HEK293 (cell line): ENCODE measurements around the gene RCL1.

Experiments
- EGR2 ChIP-seq: fragments of 450-650 bp; formaldehyde crosslinking; IDR thresholded peaks from 2 replicates; pipeline ENCODE4 v1.5.1; 2016; ENCODE audit warnings: low read depth, missing biosample characterization, missing genetic modification characterization
- FEZF1 ChIP-seq: fragments of 450-650 bp; formaldehyde crosslinking; IDR thresholded peaks from 2 replicates; pipeline ENCODE4 v1.5.1; 2016; ENCODE audit warnings: missing biosample characterization, missing genetic modification characterization
- HIC1 ChIP-seq: fragments of 450-650 bp; formaldehyde crosslinking; IDR thresholded peaks from 2 replicates; pipeline ENCODE4 v1.5.1; 2016; ENCODE audit warnings: missing biosample characterization, missing genetic modification characterization
- PRDM1 ChIP-seq: fragments of 450-650 bp; formaldehyde crosslinking; IDR thresholded peaks from 2 replicates; pipeline ENCODE4; 2016; ENCODE audit warnings: missing biosample characterization, missing genetic modification characterization
- RBAK ChIP-seq: fragments of 450-650 bp; formaldehyde crosslinking; IDR thresholded peaks from 2 replicates; pipeline ENCODE4 v1.5.1; 2016; ENCODE audit warnings: missing biosample characterization, missing genetic modification characterization
- REST ChIP-seq: fragments of 450-650 bp; formaldehyde crosslinking; IDR thresholded peaks from 2 replicates; pipeline ENCODE4 v1.5.1; 2016; ENCODE audit warnings: missing biosample characterization, missing genetic modification characterization
- ZBTB10 ChIP-seq: fragments of 450-650 bp; formaldehyde crosslinking; IDR thresholded peaks from 2 replicates; pipeline ENCODE4 v1.5.1; 2016; ENCODE audit warnings: missing biosample characterization, missing genetic modification characterization
- ZBTB20 ChIP-seq: fragments of 450-650 bp; formaldehyde crosslinking; IDR thresholded peaks from 2 replicates; pipeline ENCODE4 v1.5.1; 2016; ENCODE audit warnings: missing biosample characterization, missing genetic modification characterization
- ZFHX2 ChIP-seq: fragments of 450-650 bp; formaldehyde crosslinking; conservative IDR thresholded peaks from 2 replicates; pipeline ENCODE4 v1.5.1; 2016; ENCODE audit warnings: missing biosample characterization, missing genetic modification characterization
- ZFP3 ChIP-seq: fragments of 450-650 bp; formaldehyde crosslinking; IDR thresholded peaks from 2 replicates; pipeline ENCODE4 v1.5.1; 2016; ENCODE audit warnings: low read depth, missing biosample characterization, missing genetic modification characterization
- ZFP37 ChIP-seq: fragments of 450-650 bp; formaldehyde crosslinking; IDR thresholded peaks from 2 replicates; pipeline ENCODE4 v1.5.1; 2016; ENCODE audit warnings: missing biosample characterization, missing genetic modification characterization
- ZNF175 ChIP-seq: fragments of 450-650 bp; formaldehyde crosslinking; IDR thresholded peaks from 2 replicates; pipeline ENCODE4 v1.5.1; 2016; ENCODE audit warnings: missing biosample characterization, missing genetic modification characterization
- ZNF19 ChIP-seq: fragments of 450-650 bp; formaldehyde crosslinking; IDR thresholded peaks from 2 replicates; pipeline ENCODE4; 2016; ENCODE audit warnings: missing biosample characterization, missing genetic modification characterization, low read depth
- ZNF37A ChIP-seq: fragments of 450-650 bp; IDR thresholded peaks from 2 replicates; pipeline ENCODE4 v1.5.1; 2018; ENCODE audit warnings: missing biosample characterization, missing genetic modification characterization
- ZNF423 ChIP-seq: fragments of 450-650 bp; formaldehyde crosslinking; IDR thresholded peaks from 2 replicates; pipeline ENCODE4 v1.5.1; 2016; ENCODE audit warnings: missing biosample characterization, missing genetic modification characterization
- ZNF449 ChIP-seq: fragments of 450-650 bp; formaldehyde crosslinking; IDR thresholded peaks from 2 replicates; pipeline ENCODE4 v1.5.1; 2017; ENCODE audit warnings: missing biosample characterization, mild to moderate bottlenecking, missing genetic modification characterization, moderate library complexity
- ZNF501 ChIP-seq: fragments of 450-650 bp; formaldehyde crosslinking; IDR thresholded peaks from 2 replicates; pipeline ENCODE4 v1.5.1; 2016; ENCODE audit warnings: missing biosample characterization, missing genetic modification characterization
- ZNF513 ChIP-seq: fragments of 450-650 bp; IDR thresholded peaks from 2 replicates; pipeline ENCODE4 v1.5.1; 2018; ENCODE audit warnings: missing biosample characterization, missing genetic modification characterization
- ZNF514 ChIP-seq: fragments of 450-650 bp; formaldehyde crosslinking; IDR thresholded peaks from 2 replicates; pipeline ENCODE4 v1.5.1; 2016; ENCODE audit warnings: missing biosample characterization, missing genetic modification characterization
- ZNF521 ChIP-seq: fragments of 450-650 bp; formaldehyde crosslinking; IDR thresholded peaks from 2 replicates; pipeline ENCODE4 v1.5.1; 2017; ENCODE audit warnings: missing biosample characterization, mild to moderate bottlenecking, missing genetic modification characterization
- ZNF585B ChIP-seq: fragments of 450-650 bp; formaldehyde crosslinking; IDR thresholded peaks from 2 replicates; pipeline ENCODE4 v1.5.1; 2016; ENCODE audit warnings: missing biosample characterization, missing genetic modification characterization
- ZNF670 ChIP-seq: fragments of 450-650 bp; formaldehyde crosslinking; IDR thresholded peaks from 2 replicates; pipeline ENCODE4 v1.5.1; 2016; ENCODE audit warnings: missing biosample characterization, missing genetic modification characterization, low read depth
- ZNF777 ChIP-seq: fragments of 450-650 bp; formaldehyde crosslinking; IDR thresholded peaks from 2 replicates; pipeline ENCODE4 v1.5.1; 2017; ENCODE audit warnings: missing biosample characterization, missing genetic modification characterization, borderline replicate concordance
- ZNF791 ChIP-seq: fragments of 450-650 bp; formaldehyde crosslinking; IDR thresholded peaks from 2 replicates; pipeline ENCODE4 v1.5.1; 2016; ENCODE audit warnings: missing biosample characterization, missing genetic modification characterization
- ZSCAN23 ChIP-seq: fragments of 450-650 bp; formaldehyde crosslinking; IDR thresholded peaks from 2 replicates; pipeline ENCODE4 v1.5.1; 2016; ENCODE audit warnings: missing biosample characterization, missing genetic modification characterization
- ZSCAN5A ChIP-seq: fragments of 450-650 bp; formaldehyde crosslinking; IDR thresholded peaks from 2 replicates; pipeline ENCODE4 v1.5.1; 2016; ENCODE audit warnings: missing biosample characterization, missing genetic modification characterization

Gene RCL1

GRCh38 chr9:4904322-4905134 is 111.8 kb downstream of the RCL1 start (continued):
- TF ChIP-seq ZNF514 (tag by site-specific recombination) (no peak), FEZF1 (peak; percentile 79), ZNF19 (tag by site-specific recombination) (no peak), EGR2 (tag by site-specific recombination) (no peak), ZNF670 (no peak), ZNF175 (tag by site-specific recombination) (no peak), REST (tag by site-specific recombination) (no peak), ZNF777 (no peak), ZNF449 (no peak), ZFP3 (tag by site-specific recombination) (no peak), ZNF37A (tag by site-specific recombination) (no peak), ZFHX2 (no peak), ZSCAN5A (tag by site-specific recombination) (no peak), ZNF513 (tag by site-specific recombination) (no peak), ZNF521 (tag by site-specific recombination) (no peak), PRDM1 (tag by site-specific recombination) (no peak), HIC1 (tag by site-specific recombination) (no peak), ZBTB10 (tag by site-specific recombination) (no peak), ZFP37 (tag by site-specific recombination) (no peak), ZBTB20 (tag by site-specific recombination) (no peak), ZNF423 (no peak), ZNF585B (tag by site-specific recombination) (no peak), RBAK (tag by site-specific recombination) (no peak), ZSCAN23 (tag by site-specific recombination) (no peak), ZNF791 (no peak), ZNF501 (no peak)
